ENCODE results near the gene NLRP1. TPM values are rescaled to one million over a fixed set of nuclear protein-coding genes. Genes with fewer than 3 reads are reported as not detected.

The NLRP1 gene
- 10 to 100 TPM; 13.8 to 78.3 (median 47.0) TPM for total RNA-seq

DNA sequence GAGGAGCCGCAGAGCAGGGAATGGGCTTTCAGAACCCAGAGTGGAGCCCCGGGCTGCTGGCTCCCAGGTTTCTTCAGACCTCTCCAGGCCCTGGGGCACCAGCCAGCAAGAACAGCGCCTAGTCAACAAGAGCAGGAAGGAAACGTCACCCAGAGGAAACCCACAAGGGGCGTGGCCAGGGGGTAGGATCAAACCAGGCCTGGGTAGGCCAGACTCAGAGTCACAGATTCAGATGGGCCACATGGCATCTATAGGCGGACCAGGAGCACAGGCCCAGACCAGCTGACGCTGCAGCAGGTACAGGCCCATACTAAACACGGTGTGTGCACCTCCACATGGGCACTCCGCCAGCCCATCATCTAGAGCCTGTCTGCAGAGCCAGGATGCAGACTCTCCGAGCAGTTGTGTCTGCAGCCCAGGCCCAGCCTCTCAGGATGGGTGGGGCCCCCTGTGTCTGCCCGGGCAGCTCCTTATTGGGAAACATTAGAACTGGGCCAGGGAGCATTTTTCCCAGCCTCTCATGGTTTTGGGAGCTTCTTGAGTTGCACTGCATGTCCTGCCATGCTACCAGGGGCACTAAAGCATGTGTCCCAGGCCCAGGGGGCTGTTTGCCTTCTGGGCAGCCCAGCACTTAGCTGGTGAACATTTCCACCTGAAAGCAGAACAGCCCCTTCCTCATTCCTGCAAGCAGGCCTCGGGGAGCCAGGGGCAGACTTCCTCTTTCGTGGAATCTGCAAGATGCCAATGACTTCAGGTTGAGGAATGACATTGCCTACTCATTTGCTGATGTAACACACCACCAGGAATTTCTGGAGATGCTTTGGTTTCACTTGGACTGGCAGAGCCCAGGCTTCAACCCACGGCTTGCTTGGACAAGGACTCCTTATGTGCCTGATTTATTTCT is at the start of gene NLRP1:
Gene NLRP1, minus strand, starts transcription at position 127 of the 904 bp plus-strand sequence. CDS start 552 bp downstream, outside the sequence.
- Histone ChIP-seq H3K27me3 (no peaks in the 10 kb centered on the region), H3K4me3 (peak within 1 kb of the TSS; percentile 36 to 41), H3K36me3 (no peaks in the 10 kb centered on the region), H3K4me1 (peaks cover 0 to 17% of the 10 kb centered on the region in 2 donors), H3K27ac (peak within 1 kb of the TSS; percentile 87 to 88), H3K9me3 (no peaks in the 10 kb centered on the region)
- intact Hi-C loops (cut with DNase I; ENCODE audit: low total_unique reads), result loop anchor here (5.0 kb wide), 1 partner anchor 843 kb away; no protein-coding TSS in a partner anchor
- TF ChIP-seq POLR2A (IDR thresholded peaks at IDR 0.05), result peak in 1 of 2 donors; percentile 81
- no peak for TF ChIP-seq CTCF (IDR thresholded peaks at IDR 0.05)
- DNase-seq, result peak; percentile 82 to 89

GRCh38 chr17:5631958-5632590 is 47.8 kb upstream of the NLRP1 start:
- no peak overlapping the region for H3K27ac ChIP-seq
- H3K36me3 ChIP-seq, result no peaks in the 10 kb centered on the region
- H3K9me3 ChIP-seq, result no peaks in the 10 kb centered on the region
- intact Hi-C loops (cut with DNase I; ENCODE audit: low total_unique reads), result no loop called here
- no peak for DNase-seq
- H3K27me3 ChIP-seq, result no peaks in the 10 kb centered on the region
- H3K4me3 ChIP-seq, result no peak overlapping the region
- H3K4me1 ChIP-seq, result no peaks in the 10 kb centered on the region
- no peak for TF ChIP-seq POLR2A (IDR thresholded peaks at IDR 0.05)
- no peak for TF ChIP-seq CTCF (IDR thresholded peaks at IDR 0.05)

GRCh38 chr17:5630434-5630833 is 46.1 kb upstream of the NLRP1 start:
- TF ChIP-seq CTCF (IDR thresholded peaks at IDR 0.05) (no peak), POLR2A (IDR thresholded peaks at IDR 0.05) (no peak)
- H3K4me1 ChIP-seq, result no peaks in the 10 kb centered on the region
- DNase-seq, result no peak
- no peaks in the 10 kb centered on the region for H3K36me3 ChIP-seq
- no peak overlapping the region for H3K27ac ChIP-seq
- H3K4me3 ChIP-seq, result no peak overlapping the region
- H3K9me3 ChIP-seq, result no peaks in the 10 kb centered on the region
- H3K27me3 ChIP-seq, result no peaks in the 10 kb centered on the region
- intact Hi-C loops (cut with DNase I; ENCODE audit: low total_unique reads), result no loop called here

GRCh38 chr17:5629128-5629527 is 44.8 kb upstream of the NLRP1 start:
- intact Hi-C loops (cut with DNase I; ENCODE audit: low total_unique reads), result no loop called here
- Histone ChIP-seq H3K27me3 (no peaks in the 10 kb centered on the region), H3K4me1 (no peaks in the 10 kb centered on the region), H3K4me3 (no peak overlapping the region), H3K36me3 (no peaks in the 10 kb centered on the region), H3K9me3 (no peaks in the 10 kb centered on the region), H3K27ac (no peak overlapping the region)
- no peak for DNase-seq
- TF ChIP-seq CTCF (IDR thresholded peaks at IDR 0.05) (no peak), POLR2A (IDR thresholded peaks at IDR 0.05) (no peak)

DNA sequence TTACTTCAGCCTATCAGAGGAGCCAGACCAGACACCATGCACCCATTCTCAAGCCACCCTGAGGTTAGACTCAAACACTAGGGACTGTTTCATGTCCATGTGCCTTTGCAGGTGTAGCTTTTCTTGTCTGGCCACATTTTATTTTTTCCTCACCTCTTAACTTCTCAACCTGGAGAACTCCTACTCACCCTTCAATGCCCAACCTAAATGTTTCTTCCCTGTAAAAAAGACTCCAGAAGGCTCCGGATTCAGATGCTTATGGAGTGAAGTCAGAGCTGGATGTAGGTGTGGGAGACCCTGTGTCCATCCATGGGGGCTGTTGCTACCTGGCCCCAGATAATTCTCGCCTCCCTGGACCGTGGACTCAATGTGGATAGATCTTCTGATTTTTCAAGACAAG is 44.0 kb upstream of the NLRP1 start:
- Histone ChIP-seq H3K27me3 (no peaks in the 10 kb centered on the region), H3K27ac (no peak overlapping the region), H3K4me1 (no peaks in the 10 kb centered on the region), H3K9me3 (no peaks in the 10 kb centered on the region), H3K36me3 (no peaks in the 10 kb centered on the region), H3K4me3 (no peak overlapping the region)
- DNase-seq, result no peak
- intact Hi-C loops (cut with DNase I; ENCODE audit: low total_unique reads), result no loop called here
- TF ChIP-seq POLR2A (IDR thresholded peaks at IDR 0.05) (no peak), CTCF (IDR thresholded peaks at IDR 0.05) (no peak)

All from uterus (tissue), 4 donors.